ENCODE data around the gene ARHGAP26. TPM values are rescaled to one million over a fixed set of nuclear protein-coding genes. Genes with fewer than 3 reads are reported as not detected.

ARHGAP26 gene
- total RNA-seq, 6 experiments from 2014 or later: 6.7 to 14.5 (median 8.3) TPM

DNA sequence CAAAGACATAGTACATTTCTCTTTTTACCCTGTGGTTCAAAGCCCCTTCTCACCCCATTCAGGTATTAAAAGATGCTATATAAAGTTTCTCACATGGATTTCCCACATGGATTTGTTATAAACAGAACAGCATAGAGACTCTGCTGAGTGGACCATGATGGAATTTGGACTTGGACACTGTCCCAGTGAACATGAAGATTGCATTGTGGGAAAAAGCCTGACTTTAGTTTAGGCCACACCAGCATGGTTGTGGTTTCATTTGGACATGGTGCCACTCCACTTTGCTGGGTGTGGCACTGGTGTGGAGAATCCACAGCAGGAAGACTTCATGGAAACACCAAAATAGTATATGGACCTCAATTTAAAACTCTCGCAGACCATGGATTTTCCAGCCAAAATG, 124.6 kb downstream of the ARHGAP26 start:
- TF ChIP-seq, protein P1, sequence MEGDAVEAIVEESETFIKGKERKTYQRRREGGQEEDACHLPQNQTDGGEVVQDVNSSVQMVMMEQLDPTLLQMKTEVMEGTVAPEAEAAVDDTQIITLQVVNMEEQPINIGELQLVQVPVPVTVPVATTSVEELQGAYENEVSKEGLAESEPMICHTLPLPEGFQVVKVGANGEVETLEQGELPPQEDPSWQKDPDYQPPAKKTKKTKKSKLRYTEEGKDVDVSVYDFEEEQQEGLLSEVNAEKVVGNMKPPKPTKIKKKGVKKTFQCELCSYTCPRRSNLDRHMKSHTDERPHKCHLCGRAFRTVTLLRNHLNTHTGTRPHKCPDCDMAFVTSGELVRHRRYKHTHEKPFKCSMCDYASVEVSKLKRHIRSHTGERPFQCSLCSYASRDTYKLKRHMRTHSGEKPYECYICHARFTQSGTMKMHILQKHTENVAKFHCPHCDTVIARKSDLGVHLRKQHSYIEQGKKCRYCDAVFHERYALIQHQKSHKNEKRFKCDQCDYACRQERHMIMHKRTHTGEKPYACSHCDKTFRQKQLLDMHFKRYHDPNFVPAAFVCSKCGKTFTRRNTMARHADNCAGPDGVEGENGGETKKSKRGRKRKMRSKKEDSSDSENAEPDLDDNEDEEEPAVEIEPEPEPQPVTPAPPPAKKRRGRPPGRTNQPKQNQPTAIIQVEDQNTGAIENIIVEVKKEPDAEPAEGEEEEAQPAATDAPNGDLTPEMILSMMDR (IDR thresholded peaks at IDR 0.05): no peak
- TF ChIP-seq POLR2A (IDR thresholded peaks at IDR 0.05): no peak
- Histone ChIP-seq H3K9me3 (no peaks in the 10 kb centered on the region), H3K27ac (no peak overlapping the region), H3K4me3 (no peak overlapping the region), H3K4me1 (peaks cover 0 to 6% (median 0%) of the 10 kb centered on the region in 4 donors), H3K36me3 (no peaks in the 10 kb centered on the region), H3K27me3 (no peaks in the 10 kb centered on the region)
- WGBS (ENCODE audit: insufficient coverage, low coverage, low lambda C conversion rate, missing lambda C conversion rate): 100% methylated on average over 1 of the region's 1 CpG
- intact Hi-C loops (cut with DNase I): no loop called here
- ATAC-seq (peak; percentile 73 to 86 (median 82)), DNase-seq (no peak)

DNA sequence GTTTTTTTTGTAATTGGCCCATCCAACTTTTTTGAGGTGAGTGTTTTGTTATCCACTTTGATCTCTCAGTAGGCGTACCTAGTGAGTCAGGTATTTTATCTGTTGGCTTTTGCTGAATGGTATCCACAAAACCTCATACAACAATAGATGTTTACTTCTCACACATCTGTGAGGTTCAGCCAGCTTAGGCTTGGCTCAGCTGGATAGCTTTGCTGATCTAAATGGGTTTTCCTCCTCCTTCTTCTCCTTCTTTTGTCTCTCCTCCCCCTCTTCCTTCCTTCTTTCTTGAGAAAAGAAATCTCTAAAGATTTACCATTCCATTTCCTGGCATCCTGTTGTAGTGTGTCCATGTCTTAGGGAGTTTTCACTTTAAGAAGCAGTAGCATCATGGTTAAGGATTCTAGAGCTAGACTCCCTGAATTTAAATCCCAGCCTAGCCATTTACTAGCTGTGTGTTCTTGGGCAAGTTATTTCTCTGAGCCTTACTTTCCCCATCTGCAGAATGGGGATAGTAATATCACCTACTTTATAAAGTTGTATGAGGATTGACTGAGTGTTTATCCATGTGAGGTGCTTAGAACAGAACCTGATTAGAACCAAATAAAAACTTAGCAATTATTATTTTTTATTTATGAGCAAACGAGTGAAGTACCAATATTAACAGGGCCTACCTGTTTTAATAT, 126.3 kb downstream of the ARHGAP26 start:
- Histone ChIP-seq H3K27ac (no peak overlapping the region), H3K27me3 (no peaks in the 10 kb centered on the region), H3K36me3 (no peaks in the 10 kb centered on the region), H3K4me1 (peaks cover 0 to 6% (median 0%) of the 10 kb centered on the region in 4 donors), H3K4me3 (no peak overlapping the region), H3K9me3 (no peaks in the 10 kb centered on the region)
- intact Hi-C loops (cut with DNase I): no loop called here
- 77% methylated on average over 2 of the region's 2 CpGs for WGBS (ENCODE audit: insufficient coverage, low coverage, low lambda C conversion rate, missing lambda C conversion rate)
- ATAC-seq (no peak), DNase-seq (no peak)
- TF ChIP-seq POLR2A (IDR thresholded peaks at IDR 0.05): no peak
- TF ChIP-seq, protein P1 (IDR thresholded peaks at IDR 0.05): no peak

DNA sequence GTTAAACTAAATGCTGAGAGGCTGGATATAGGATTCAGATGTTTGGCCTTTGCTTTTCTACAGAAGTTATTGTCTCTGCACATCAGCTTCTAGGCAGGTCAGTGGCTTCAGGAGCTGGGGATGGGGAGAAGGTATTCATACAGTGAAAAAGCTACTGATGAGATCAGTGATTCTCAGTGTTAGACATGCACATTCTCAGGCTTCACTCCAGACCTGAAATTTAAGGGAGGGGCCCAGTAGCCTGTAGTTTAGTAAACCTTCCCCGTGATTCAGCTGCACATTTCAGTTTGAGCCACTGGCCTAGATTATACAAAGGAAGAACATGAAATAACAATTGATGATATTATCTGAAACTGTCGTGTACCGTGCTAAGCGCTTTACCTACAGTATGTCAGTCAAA, 127.2 kb downstream of the ARHGAP26 start:
- Histone ChIP-seq H3K36me3 (no peaks in the 10 kb centered on the region), H3K4me1 (peaks cover 0 to 6% (median 0%) of the 10 kb centered on the region in 4 donors), H3K27me3 (no peaks in the 10 kb centered on the region), H3K27ac (no peak overlapping the region), H3K4me3 (no peak overlapping the region), H3K9me3 (no peaks in the 10 kb centered on the region)
- ATAC-seq (no peak), DNase-seq (no peak)
- intact Hi-C loops (cut with DNase I): no loop called here
- WGBS (ENCODE audit: insufficient coverage, low coverage, low lambda C conversion rate, missing lambda C conversion rate): 93% methylated on average over 4 of the region's 4 CpGs
- TF ChIP-seq POLR2A (IDR thresholded peaks at IDR 0.05): no peak
- TF ChIP-seq, protein P1 (IDR thresholded peaks at IDR 0.05): no peak

DNA sequence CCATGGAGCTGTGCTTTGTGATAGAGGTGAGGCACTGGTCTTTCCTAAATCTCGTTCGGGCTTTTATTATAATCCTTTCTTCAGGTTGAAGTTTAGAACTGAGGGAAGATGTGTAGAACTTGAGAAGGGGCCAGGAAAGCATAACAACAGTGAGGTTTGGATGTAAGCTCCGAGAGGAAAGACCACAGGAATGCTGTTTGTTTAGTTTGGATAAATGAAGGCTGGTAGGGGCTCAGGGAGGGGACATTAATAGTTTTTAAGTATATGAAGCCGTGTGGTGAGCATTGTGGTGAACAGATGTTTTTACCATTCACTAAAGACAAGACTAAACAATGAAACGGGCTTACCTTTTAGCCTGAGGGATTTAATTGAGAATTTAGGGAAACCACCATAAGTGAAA, 130.8 kb downstream of the ARHGAP26 start:
- no peak overlapping the region for H3K27ac ChIP-seq
- no peaks in the 10 kb centered on the region for H3K27me3 ChIP-seq
- no peak for ATAC-seq
- intact Hi-C loops (cut with DNase I): no loop called here
- H3K36me3 ChIP-seq: peaks cover 0 to 11% (median 0%) of the 10 kb centered on the region in 4 donors
- no peaks in the 10 kb centered on the region for H3K4me1 ChIP-seq
- H3K4me3 ChIP-seq: no peak overlapping the region
- TF ChIP-seq POLR2A (IDR thresholded peaks at IDR 0.05): no peak
- TF ChIP-seq, protein P1 (IDR thresholded peaks at IDR 0.05): no peak
- whole genome bisulfite sequencing (ENCODE audit: insufficient coverage, low coverage, low lambda C conversion rate, missing lambda C conversion rate): 80% methylated on average over 4 of the region's 5 CpGs
- no peaks in the 10 kb centered on the region for H3K9me3 ChIP-seq
- no peak for DNase-seq
